Right kidney (tissue), 1 donor: ENCODE measurements around the gene SCRN1.
"Not testable (repeated sequence)": the region's sequence is repeated elsewhere in the genome, so short reads cannot be mapped to it uniquely, and the experiment has no call there.

Source experiments
- DNase-seq: peaks from one replicate; pipeline ENCODE4 v3.0.0-alpha.2; 2016

Gene SCRN1

DNA sequence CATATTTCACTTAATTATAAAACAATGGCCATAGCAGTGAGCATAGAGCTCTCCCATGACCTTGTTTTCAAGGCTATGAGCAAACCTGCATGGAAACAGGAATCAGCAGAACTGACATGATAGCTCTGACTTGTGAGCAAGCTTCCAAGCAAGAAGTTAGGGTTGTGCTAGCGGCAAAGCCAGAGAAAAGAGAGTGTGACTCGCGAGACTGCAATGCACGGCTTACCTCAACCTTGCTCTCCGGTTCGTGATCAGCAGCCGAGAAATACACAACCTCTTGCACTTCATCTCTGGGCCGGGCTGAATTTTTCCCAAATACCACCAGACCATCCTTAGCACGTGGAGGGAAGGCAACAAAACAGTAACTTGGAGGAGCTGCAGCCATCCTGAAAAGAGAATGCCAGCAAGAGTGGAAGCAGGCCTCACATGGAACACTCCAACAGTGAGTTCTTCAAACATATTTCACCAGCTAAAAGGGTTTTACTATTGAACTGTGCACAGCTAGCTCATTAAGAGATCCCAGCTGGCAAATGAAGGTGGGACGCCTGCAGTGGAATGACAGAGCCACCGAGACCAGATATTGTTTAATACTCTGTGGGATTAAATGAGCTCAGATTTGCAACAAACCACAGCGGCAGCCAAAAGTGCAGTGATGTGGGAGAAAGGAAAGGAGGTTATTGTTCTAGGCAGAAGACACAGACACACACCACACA, 20.8 kb downstream of the SCRN1 start:
- no peak for DNase-seq

- DNase-seq, result no peak
Observed at GRCh38 chr7:29965030-29965429, 24.6 kb downstream of the SCRN1 start.

GRCh38 chr7:29962035-29962434, 27.6 kb downstream of the SCRN1 start:
- DNase-seq, result no peak

GRCh38 chr7:29961611-29962010, 28.0 kb downstream of the SCRN1 start:
- DNase-seq, result not testable (repeated sequence)

GRCh38 chr7:29958667-29959358, 30.8 kb downstream of the SCRN1 start:
- no peak for DNase-seq

DNA sequence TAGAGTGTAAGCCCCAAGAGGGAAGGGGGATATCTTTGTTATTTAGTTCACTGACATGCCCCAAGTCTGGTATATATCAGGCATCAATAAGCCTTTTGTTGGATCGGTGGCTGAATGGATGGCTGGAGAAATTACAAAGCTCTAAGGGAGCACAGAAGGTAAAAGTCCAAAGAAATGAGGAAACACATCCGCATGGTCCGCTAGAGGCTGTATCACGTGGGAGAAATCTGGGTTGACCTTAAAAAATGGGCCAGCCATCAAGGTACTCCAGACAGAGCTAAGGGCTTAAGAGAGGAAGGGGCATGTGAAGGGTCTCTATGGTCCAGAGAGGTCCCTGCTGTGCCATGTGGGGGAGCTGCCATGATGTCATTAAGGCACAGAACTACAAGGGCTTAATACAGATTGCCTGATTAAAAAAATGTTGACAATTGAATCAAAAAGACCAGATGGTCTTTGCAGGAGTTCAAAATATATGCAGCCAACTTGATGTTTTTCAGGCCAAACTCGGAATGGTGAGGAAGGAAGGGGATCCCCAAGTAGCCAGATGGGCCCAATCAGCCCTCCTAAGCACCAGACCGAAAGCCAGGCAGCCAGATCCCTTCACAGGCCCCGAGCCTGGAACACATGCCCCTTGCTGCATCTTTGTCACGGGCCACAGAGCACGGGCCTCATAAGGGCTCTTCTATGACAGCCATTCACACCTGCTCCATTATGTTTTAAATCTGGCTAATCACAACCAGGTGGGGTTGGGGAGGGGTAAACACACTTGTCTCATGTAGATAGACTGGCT, 31.9 kb downstream of the SCRN1 start:
- no peak for DNase-seq

- DNase-seq, result no peak
Observed at GRCh38 chr7:29956487-29956836, 33.1 kb downstream of the SCRN1 start.

DNA sequence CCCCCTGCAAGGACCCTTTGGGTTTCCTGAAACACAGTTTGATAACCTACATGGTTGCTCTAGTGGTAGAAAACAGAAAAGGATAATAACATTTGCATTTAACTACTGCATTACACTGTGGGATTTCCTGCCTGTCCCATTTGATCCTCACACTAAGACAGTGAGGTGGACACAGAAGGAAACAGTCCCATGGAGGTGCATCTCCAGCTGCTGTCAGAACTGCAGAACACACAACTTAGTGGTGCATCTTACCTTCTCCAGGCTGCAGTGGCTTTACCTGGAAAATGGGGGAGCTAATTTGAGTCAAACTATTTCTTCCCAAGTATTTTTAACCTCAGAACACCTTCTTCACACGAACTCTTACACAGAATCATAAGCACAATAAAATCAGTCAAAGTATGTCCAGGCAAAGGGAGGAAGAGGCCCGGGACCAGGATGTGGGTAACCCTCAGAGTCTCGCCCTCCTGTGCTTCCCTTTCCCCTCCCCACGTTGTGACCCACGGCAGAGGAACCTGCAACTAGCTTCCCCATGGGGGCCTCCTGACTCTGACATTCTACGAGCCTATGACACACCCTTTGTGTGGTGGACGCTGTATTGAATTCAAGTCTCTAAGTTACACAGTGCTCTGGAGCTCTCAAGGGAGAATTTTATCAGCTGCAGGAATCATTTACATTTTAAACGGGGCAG, 33.7 kb downstream of the SCRN1 start:
- no peak for DNase-seq

DNA sequence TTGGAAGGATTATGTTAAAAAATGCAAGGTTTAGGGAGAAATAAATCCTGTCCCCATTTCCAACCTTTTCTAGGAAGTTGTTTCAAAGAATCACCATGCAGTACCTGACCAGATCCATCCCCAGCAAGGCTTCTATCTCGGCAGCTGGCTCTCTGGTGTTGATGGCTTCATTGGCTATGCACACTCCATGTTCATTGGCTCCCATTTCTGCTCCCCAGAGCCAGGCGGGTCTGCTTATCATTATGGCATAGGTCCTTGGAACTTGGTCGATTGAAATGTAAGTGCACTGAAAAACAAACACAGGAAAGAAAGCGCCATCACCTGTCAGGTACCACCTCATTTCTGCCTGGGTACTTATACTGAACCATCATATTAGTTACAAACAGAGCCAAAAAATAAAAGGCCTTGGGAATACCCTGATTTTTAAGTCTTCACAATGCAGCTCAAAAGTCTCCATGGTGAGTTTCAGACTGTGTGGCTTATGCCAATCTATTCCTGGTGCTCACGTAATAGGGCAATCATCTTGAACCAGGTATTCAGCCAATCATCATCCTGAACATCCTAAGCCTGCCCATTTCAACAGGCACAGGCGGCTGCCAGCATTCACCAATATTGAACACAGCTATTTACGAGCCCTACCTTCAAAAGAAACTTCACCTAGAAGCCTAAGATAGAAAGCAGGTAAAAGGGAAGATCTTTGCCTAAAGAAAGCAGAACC, 34.4 kb downstream of the SCRN1 start:
- DNase-seq, result no peak

DNA sequence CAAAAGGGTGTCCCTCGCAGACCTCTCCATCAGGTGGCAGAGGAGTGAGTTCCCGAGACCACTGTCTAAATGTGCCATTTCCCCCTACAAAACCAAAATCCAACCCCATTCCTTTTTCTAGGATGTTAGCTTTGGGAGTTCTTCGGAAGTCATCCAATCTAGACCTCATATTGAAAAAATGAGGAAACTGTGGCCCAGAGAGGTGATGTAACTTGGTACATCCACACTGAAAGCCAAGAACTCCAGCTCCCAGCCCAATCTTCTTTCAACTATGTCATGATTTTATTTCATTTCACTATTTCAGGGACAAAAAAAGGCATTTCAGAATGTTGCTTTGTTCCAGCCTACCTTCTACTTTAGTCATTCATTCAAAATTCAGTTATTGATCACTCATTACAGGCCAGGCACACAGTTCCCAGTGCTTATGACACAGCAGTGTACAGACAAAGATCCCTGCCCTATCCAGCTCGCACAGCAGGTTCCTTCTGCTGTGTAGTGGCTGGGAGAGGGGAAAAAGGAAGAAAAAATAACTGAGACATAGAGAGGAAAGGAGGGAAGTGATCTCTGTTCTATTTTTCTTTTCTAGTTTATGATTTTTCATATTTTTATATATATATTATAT, 35.8 kb downstream of the SCRN1 start:
- DNase-seq, result no peak

DNA sequence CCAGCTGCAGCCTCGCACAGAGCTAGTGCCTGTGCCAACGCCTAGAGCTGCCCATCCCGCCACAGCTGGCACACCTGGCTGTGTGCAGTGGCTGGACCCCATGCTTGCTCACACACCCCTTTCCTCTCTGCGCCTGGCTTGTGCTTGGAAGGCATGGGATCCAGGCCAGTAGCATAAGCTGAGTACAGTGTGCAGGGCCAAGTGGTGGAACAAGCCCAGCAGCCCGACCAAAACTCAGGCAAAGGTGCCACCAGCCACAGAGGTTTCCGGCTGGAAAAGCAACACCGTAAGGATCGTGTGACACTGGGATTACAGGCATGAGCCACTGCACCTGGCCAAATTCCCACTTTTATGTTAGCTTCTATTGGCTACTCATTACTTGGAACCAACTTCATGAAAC, 38.4 kb downstream of the SCRN1 start:
- DNase-seq, result no peak

GRCh38 chr7:29950480-29950879, 39.1 kb downstream of the SCRN1 start:
- no peak for DNase-seq

DNA sequence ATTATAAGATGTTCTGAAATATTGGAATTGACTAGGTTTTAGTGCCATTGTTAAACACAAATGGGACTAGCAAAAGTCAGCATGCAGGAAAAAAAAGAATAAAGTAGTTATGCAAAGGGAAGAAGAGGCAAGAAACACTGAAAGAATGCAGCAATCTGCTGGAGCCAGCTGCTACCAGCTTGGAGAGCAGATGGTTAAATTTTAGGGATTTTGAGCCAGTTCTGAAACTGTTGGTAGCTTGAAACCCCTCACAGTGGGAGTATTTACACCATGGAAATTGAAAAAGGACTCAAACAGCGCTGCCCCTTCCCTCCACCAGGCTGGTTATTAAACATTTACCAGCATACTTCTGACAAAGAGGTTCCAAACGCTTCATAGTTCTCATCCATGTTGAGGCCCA, 41.0 kb downstream of the SCRN1 start:
- no peak for DNase-seq

- DNase-seq, result no peak
Observed at GRCh38 chr7:29946428-29947186, 43.0 kb downstream of the SCRN1 start.

GRCh38 chr7:29945259-29945809, 44.3 kb downstream of the SCRN1 start:
- DNase-seq, result no peak

- no peak for DNase-seq
Observed at GRCh38 chr7:29940199-29940598, 49.4 kb downstream of the SCRN1 start.

DNA sequence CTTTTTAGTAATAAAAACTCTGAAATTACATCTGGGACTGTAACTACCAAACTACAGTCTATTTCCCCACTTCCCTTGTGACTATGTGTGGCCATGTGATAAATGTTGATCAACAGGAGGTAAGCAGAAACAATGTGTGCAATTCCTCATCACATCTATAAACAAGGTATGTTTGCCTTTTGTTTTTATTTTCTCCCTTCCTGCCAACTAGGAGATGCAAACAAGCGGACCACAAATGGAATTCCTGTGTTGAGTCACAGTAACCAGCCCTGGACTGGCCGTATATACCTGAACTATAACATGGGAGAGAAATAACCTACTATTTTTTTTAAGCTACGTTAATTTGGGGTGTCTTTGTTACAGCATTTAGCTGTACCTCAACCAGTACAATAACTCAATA, 52.5 kb downstream of the SCRN1 start:
- no peak for DNase-seq

- no peak for DNase-seq
Observed at GRCh38 chr7:29935111-29935510, 54.5 kb downstream of the SCRN1 start.

DNA sequence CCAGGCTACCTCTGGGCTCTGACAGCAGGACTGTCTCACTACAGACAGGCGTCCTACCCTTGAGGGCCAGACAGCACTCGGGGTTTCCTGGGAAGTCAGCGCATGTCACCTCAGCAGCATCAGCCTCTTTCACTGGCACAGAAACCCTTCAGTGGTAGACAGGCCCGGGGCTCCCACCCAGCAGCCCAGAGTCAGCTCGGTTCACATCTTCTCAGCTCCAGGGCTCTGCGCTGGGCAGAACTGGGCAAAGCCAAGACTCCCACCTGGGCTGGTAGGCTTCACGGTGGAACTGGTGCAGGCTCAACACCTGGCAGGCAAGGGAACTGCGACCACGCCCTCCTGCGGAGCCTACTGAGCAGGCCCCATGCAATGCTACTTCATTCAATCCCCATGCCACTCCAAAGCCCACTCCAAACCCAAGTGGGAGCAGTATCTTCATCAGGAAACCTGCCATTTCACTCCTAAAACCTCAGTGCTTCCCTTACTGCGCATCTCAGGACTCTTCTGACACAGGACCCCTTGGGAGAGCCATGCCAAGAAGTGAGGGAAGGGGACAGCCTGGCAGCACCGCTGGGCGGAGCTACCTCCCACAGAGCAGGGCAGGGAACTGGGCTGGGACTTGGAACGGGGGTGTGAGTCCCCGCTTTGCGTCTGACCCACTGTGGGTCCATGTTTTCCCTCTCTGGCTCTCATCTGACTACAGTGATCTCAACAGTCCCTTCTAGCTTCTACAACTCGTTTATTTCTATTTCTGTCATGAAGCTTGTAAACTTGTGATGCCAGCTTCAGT, 60.4 kb downstream of the SCRN1 start:
- no peak for DNase-seq

- DNase-seq, result no peak
Observed at GRCh38 chr7:29926741-29927140, 62.9 kb downstream of the SCRN1 start.
